ENCODE results near the gene VAMP2. TPM values are rescaled to one million over a fixed set of nuclear protein-coding genes. Genes with fewer than 3 reads are reported as not detected.
"Not testable (repeated sequence)": the region's sequence is repeated elsewhere in the genome, so short reads cannot be mapped to it uniquely, and the experiment has no call there.

Gene VAMP2
- total RNA-seq, 2 experiments from 2014 or later: 75.2 to 79.1 TPM

DNA sequence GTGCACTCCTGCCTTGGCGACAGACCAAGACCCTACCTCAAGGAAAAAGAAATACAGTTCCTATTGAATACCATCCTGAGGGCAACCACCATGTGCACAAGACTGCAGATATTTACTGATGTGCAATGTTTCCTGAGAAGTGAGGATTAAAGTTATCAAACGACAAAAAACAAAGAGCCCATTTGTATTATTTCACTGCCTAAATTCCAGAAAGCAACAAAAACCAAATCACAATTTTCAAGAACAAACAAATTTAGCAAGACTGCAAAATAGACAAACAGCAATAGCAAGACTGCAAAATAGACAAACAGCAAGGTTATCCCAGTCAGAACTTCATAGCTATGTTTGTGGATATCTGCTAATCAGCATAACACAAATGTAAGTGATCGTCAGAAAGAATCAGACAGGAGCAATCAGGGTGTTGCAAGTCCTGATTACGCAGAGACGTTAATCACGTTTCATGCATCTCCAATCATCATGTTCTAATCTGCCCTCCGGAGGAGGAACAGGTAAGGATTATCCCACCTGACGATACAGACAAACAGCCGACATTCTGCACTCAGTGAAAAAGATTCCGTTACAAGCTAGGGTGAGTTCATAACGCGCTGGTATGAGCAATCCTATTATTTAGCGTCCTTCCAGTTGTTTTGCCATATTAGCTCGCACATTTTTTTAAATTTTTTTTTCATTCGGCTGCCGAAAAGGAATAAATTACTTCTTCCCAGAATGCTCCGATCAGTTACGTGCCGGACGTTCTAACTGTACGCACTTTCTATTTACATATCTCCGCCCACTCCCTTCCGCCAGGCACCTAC, 10.5 kb upstream of the VAMP2 start:
- ChIA-PET CTCF (interaction anchor here (0.7 to 2.2 kb wide), 12 partner anchors 9 to 128 kb away, joined by 3 to 10 read pairs (median 5); partner anchors contain the start of gene BORCS6), POLR2A (interaction anchor here (0.6 to 6.4 kb wide), 58 partner anchors 15 to 1138 kb away, joined by 3 to 653 read pairs (median 5); partner anchors contain the start of genes ALOXE3, AURKB, BORCS6 and CNTROB)
- peak overlapping the region; percentile 95 for H3K27ac Mint-ChIP-seq
- DNase-seq: peak; percentile 84
- H3K27me3 Mint-ChIP-seq: no peaks in the 10 kb centered on the region
- peak overlapping the region; percentile 76 for H3K4me3 Mint-ChIP-seq
- no peaks in the 10 kb centered on the region for H3K9me3 Mint-ChIP-seq
- peaks cover 57% of the 10 kb centered on the region for H3K4me1 Mint-ChIP-seq
- peaks cover 3% of the 10 kb centered on the region for H3K36me3 Mint-ChIP-seq (ENCODE audit: low read depth)

DNA sequence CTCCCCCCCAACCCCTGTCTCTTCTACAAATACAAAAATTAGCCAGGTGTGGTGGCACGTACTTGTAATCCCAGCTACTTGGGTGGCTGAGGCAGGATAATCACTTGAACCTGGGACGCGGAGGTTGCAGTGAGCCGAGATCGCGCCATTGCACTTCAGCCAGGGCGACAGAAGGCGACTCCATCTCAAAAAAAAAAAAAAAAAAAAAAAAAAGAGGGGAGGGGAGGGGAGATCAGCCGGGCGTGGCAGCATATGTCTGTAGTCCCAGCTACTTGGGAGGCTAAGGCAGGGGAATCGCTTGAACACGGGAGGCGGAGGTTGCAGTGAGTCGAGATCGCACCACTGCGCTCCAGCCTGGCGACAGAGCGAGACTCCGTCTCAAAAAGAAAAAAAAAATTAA, 7.4 kb upstream of the VAMP2 start:
- peaks cover 37% of the 10 kb centered on the region for H3K4me1 Mint-ChIP-seq
- H3K27me3 Mint-ChIP-seq; DNase-seq; H3K9me3 Mint-ChIP-seq; H3K4me3 Mint-ChIP-seq; H3K27ac Mint-ChIP-seq; H3K36me3 Mint-ChIP-seq (ENCODE audit: low read depth); POLR2A ChIA-PET: not testable (repeated sequence)
- CTCF ChIA-PET: interaction anchor here (0.9 to 1.3 kb wide), 2 partner anchors 12 to 112 kb away, joined by 3 read pairs; no protein-coding TSS in a partner anchor

DNA sequence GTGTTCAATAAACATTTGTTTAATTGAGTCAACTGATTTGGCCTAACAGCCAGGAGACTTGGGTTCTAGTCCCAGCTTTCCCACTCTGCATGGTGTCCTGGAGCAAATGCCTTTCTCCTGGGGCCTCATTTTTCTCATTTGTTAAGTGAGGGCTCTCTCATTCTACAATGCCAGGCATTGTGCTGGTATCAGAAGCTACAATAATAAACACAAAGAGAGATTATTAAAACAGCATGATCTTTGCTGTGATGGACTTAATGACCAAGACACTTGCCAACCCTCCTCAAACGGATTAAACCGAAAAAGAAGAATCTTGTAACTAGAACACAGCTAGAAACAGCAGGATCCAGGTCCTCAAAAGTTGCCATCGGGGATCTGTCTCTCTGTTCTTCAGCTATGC, 4.8 kb upstream of the VAMP2 start:
- H3K27ac Mint-ChIP-seq: no peak overlapping the region
- H3K4me1 Mint-ChIP-seq: peaks cover 34% of the 10 kb centered on the region
- H3K27me3 Mint-ChIP-seq: no peaks in the 10 kb centered on the region
- no peak for DNase-seq
- no peaks in the 10 kb centered on the region for H3K36me3 Mint-ChIP-seq (ENCODE audit: low read depth)
- ChIA-PET POLR2A (interaction anchor here (0.7 to 2.0 kb wide), 5 partner anchors 8 to 45 kb away, joined by 3 to 7 read pairs (median 4); no protein-coding TSS in a partner anchor), CTCF (interaction anchor here (0.5 to 1.5 kb wide), 5 partner anchors 9 to 74 kb away, joined by 3 to 7 read pairs (median 3); partner anchors contain the start of gene BORCS6)
- no peaks in the 10 kb centered on the region for H3K9me3 Mint-ChIP-seq
- H3K4me3 Mint-ChIP-seq: no peak overlapping the region

DNA sequence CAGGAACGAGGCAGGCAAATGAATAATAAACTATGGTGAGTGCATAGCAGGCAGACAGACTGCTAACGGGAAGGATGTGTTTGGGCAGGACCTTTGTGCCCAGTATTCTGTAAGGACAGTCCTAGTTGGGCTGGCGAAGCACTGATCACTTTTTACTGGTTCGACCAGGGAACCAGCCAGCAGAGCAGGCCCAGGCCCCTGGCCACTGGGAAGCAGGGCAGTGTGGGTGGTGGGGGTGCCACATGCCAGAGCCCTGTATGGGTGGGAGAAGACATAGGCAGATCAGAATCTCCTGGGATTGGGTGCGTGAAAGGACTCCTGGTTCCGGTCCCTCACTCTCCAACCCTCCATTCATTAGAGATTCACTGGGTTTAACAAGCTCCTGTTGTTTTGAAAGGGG, 4.0 kb upstream of the VAMP2 start:
- Mint-ChIP-seq H3K36me3 (ENCODE audit: low read depth) (peaks cover 2% of the 10 kb centered on the region), H3K4me3 (no peak overlapping the region), H3K4me1 (peaks cover 32% of the 10 kb centered on the region), H3K27me3 (no peaks in the 10 kb centered on the region), H3K27ac (no peak overlapping the region), H3K9me3 (no peaks in the 10 kb centered on the region)
- ChIA-PET POLR2A (interaction anchor here (2.0 kb wide), 1 partner anchor 10 kb away, joined by 7 read pairs; no protein-coding TSS in a partner anchor), CTCF (no interaction called here)
- no peak for DNase-seq

DNA sequence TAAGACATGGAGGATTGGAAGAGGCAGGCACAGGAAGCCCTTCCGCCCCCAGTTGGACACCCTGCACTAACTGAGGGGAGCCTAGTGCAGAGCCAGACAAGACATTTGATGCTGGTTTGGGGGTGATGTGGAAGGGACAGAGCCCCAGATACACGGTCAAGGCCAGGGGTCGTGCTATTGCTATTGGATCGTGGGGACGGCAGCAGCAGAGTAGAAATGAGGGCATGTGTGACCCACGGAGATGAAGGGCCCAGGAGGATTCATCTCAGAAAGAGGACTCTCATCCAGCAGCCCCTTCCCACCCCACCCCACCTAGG, 2.0 kb upstream of the VAMP2 start:
- ChIA-PET POLR2A (interaction anchor here (0.7 to 16.5 kb wide), 20 partner anchors 10 to 322 kb away, joined by 3 to 653 read pairs (median 6); partner anchors contain the start of genes AURKB, BORCS6, CNTROB and CTC1), CTCF (interaction anchor here (1.3 kb wide), 1 partner anchor 9 kb away, joined by 5 read pairs; no protein-coding TSS in a partner anchor)
- Mint-ChIP-seq H3K4me3 (peak overlapping the region; percentile 76), H3K27ac (peak overlapping the region; percentile 98), H3K27me3 (no peaks in the 10 kb centered on the region), H3K36me3 (ENCODE audit: low read depth) (peaks cover 22% of the 10 kb centered on the region), H3K4me1 (peaks cover 45% of the 10 kb centered on the region), H3K9me3 (no peaks in the 10 kb centered on the region)
- DNase-seq: no peak

DNA sequence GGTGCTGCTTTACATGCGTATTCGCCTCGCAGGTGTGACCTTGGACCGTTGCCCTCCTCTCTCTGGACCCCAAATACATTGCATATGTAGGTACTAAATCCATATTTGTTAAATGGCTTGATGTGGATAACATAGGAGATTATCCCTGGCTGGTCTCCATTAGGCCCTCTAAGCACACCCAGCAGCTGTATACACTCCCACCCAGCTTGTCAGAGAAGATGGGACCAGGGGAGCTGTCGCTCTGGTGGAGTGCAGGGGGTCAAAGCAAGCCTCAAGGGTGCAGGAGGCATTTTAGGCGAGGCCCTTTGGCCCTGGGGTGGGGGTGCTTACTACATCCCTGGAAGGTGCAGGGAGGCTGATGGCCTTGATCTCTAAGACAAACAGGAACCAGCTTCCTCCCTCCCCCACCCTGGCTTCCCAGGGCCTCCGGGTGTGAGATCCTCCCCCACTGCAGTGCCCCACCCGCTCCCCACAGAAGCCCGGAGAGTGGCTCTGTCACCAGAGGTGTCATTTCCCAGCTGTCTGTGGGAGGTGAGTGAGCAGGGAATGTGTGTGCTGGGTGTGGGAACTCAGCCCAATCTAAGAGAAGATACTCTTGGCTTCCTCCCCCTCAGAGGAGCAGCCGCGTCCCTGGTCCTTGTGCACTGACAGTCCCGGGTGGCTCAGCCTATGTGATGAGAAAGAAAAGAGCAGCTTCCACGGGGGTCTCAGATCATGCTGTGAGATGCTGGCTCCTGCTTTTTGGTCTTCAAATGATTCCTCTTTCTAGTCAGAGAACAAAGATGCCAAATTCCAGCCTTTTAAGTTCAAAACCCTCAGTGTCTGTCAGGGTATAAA, 1.4 kb upstream of the VAMP2 start:
- DNase-seq: peak; percentile 85
- CTCF ChIA-PET: interaction anchor here (0.8 to 1.3 kb wide), 6 partner anchors 9 to 70 kb away, joined by 3 to 5 read pairs (median 4); no protein-coding TSS in a partner anchor
- peak overlapping the region; percentile 98 for H3K27ac Mint-ChIP-seq
- peaks cover 26% of the 10 kb centered on the region for H3K36me3 Mint-ChIP-seq (ENCODE audit: low read depth)
- H3K4me1 Mint-ChIP-seq: peaks cover 50% of the 10 kb centered on the region
- POLR2A ChIA-PET: interaction anchor here (0.7 to 16.5 kb wide), 22 partner anchors 10 to 321 kb away, joined by 3 to 653 read pairs (median 6); partner anchors contain the start of genes AURKB, BORCS6, CNTROB and CTC1
- peak overlapping the region; percentile 76 for H3K4me3 Mint-ChIP-seq
- no peaks in the 10 kb centered on the region for H3K9me3 Mint-ChIP-seq
- no peaks in the 10 kb centered on the region for H3K27me3 Mint-ChIP-seq

DNA sequence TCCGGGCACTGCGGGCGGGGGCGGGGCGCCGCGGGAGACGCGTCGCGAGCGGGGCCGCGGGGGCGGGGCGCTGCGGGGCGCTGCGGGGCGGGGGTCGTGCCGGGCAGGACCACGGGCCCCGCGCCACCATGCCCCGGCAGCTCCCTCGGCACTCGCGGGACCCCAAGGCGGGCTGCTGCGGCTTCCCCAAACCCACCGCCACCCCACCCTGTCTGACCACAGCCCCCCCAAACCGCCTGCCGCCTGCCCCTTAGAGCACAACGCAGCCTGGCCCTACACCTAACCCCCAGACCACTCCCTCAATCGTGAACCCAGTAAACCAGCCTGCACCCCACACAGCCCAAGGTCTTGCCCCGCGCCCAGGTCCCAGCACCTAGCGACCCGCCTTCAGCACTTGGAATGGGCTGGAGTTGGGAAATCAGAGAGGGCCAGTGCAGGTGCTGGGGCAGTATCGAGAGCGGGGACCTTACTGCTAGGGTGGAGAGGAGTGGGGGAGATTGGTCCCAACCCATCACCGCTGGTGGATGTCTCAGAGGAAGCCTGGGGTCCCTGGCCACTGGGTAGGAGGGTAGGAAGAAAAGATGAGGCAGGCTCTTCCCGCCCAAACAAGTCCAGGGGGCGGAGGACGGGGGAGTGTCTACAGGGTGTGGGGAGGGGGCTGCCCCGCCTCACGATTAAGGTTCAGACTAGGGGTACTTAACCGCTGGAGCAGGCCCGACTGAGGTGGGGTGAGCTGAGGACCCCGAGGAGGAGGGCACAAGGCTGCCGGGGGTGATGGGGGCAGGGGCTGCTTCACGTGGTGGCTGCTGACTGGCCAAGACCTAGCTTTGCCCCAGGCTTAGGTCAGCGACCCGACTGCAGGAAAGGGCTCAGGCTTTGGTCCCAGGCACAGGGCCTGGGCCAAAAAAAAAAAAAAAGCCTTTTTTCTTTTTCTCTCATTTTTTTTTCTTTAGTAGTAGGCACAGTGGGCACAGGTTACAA, 539 bp upstream of the VAMP2 start:
- H3K9me3 Mint-ChIP-seq: no peaks in the 10 kb centered on the region
- H3K4me3 Mint-ChIP-seq: peak overlapping the region; percentile 76
- H3K4me1 Mint-ChIP-seq: peaks cover 57% of the 10 kb centered on the region
- H3K36me3 Mint-ChIP-seq (ENCODE audit: low read depth): peaks cover 33% of the 10 kb centered on the region
- ChIA-PET POLR2A (interaction anchor here (0.7 to 16.5 kb wide), 24 partner anchors 9 to 321 kb away, joined by 3 to 653 read pairs (median 6); partner anchors contain the start of genes BORCS6, CNTROB, CTC1 and HES7), CTCF (interaction anchor here (0.8 to 1.3 kb wide), 7 partner anchors 10 to 69 kb away, joined by 3 to 5 read pairs (median 3); no protein-coding TSS in a partner anchor)
- peak overlapping the region; percentile 98 for H3K27ac Mint-ChIP-seq
- no peak for DNase-seq
- H3K27me3 Mint-ChIP-seq: no peaks in the 10 kb centered on the region

DNA sequence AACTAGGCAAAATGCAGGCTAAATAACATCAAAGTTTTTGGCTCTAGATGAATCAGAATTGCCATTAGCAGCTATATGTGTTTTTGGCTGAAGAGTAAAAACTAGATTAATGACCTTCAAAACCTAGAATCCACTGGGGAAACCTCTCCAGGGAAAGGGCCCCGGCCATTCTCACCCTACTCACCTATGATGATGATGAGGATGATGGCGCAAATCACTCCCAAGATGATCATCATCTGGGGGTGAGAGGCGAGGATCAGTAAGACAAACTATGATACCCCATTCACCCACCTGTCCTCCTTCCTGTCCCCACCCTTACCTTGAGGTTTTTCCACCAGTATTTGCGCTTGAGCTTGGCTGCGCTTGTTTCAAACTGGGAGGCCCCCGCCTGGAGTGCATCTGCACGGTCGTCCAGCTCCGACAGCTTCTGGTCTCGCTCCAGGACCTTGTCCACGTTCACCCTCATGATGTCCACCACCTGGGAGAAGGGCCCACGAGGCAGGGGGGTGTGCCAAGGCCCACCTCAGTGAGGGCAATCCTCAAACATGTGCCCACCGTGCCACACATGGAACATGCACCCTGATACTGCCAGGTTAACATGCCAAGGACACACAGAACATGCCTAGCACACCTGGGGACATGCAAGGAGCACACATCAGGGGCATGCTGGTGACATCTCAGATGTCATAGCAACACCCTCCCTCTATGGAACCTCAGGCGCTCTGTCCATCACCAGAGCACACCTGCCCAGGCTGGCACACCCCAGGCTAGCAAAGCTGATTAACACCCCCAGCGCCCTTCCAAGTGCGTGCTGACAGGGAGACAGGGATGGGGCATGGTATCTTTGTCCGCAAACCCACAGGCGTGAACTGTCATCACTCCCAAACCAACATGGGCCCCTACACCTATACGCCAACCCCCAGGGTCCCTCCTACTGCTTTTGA, 1.2 kb downstream of the VAMP2 start:
- H3K27me3 Mint-ChIP-seq: no peaks in the 10 kb centered on the region
- peaks cover 34% of the 10 kb centered on the region for H3K36me3 Mint-ChIP-seq (ENCODE audit: low read depth)
- POLR2A ChIA-PET: interaction anchor here (0.6 to 16.5 kb wide), 13 partner anchors 10 to 88 kb away, joined by 3 to 653 read pairs (median 6); partner anchors contain the start of genes CTC1, PFAS and TMEM107
- peak overlapping the region; percentile 91 for H3K27ac Mint-ChIP-seq
- DNase-seq: no peak
- CTCF ChIA-PET: interaction anchor here (1.3 to 7.0 kb wide), 3 partner anchors 9 to 42 kb away, joined by 3 to 44 read pairs (median 3); partner anchors contain the start of genes ALOXE3 and PER1
- H3K4me3 Mint-ChIP-seq: peak overlapping the region; percentile 81
- peaks cover 59% of the 10 kb centered on the region for H3K4me1 Mint-ChIP-seq
- H3K9me3 Mint-ChIP-seq: no peaks in the 10 kb centered on the region

DNA sequence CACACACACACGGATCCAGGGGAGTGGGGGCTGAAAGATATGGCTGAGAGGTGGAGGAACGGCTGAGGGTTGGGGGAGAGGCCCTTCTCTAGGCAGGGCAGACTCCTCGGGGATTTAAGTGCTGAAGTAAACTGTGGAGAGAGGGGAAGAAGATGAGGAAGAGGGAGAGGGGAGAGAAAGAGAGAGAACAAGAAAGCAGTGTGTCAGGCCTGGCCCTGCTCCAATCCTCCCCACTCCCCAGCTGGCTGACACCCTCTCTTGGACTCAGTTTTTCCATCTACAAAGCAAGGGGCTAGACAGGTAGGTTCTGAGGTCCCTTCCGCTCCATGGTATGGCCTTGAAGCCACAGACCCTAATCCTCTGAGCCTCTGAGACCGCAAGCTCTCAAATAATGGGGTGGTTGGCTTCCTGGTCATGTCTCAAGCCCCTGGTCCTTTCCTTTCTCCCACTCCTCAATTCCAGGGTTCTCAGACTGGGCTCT, 2.0 kb downstream of the VAMP2 start:
- H3K27ac Mint-ChIP-seq: peak overlapping the region; percentile 91
- DNase-seq: no peak
- H3K36me3 Mint-ChIP-seq (ENCODE audit: low read depth): peaks cover 34% of the 10 kb centered on the region
- H3K4me3 Mint-ChIP-seq: peak overlapping the region; percentile 81
- ChIA-PET CTCF (interaction anchor here (1.5 to 7.0 kb wide), 2 partner anchors 9 to 41 kb away, joined by 3 to 44 read pairs; partner anchors contain the start of genes ALOXE3 and PER1), POLR2A (interaction anchor here (0.7 to 16.5 kb wide), 10 partner anchors 9 to 89 kb away, joined by 3 to 653 read pairs (median 6); partner anchors contain the start of genes PFAS and TMEM107)
- H3K27me3 Mint-ChIP-seq: no peaks in the 10 kb centered on the region
- H3K4me1 Mint-ChIP-seq: peaks cover 59% of the 10 kb centered on the region
- H3K9me3 Mint-ChIP-seq: no peaks in the 10 kb centered on the region

DNA sequence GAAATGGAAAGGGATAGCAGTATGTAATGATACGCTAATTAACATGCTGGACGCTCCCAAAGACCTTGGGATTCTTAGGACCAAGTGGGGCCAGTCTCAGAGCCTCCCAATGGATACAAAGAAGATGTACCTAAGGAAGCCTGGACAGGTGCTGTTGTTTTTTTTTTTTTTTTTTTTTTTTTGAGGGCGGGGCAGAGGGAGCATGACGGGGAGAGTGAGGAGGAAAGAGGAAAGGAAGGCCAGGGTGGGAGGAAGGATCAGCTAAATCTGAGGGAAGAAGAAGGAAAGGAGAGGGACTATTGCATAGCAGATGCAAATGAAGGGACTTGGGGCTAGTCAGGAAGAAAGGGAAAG, 2.5 kb downstream of the VAMP2 start:
- Mint-ChIP-seq H3K27me3 (no peaks in the 10 kb centered on the region), H3K4me1 (peaks cover 59% of the 10 kb centered on the region), H3K4me3 (peak overlapping the region; percentile 81), H3K27ac (peak overlapping the region; percentile 91), H3K36me3 (ENCODE audit: low read depth) (peaks cover 34% of the 10 kb centered on the region), H3K9me3 (no peaks in the 10 kb centered on the region)
- POLR2A ChIA-PET: interaction anchor here (1.0 to 16.5 kb wide), 4 partner anchors 14 to 21 kb away, joined by 3 to 653 read pairs (median 8); partner anchors contain the start of gene TMEM107
- CTCF ChIA-PET: interaction anchor here (1.5 to 7.0 kb wide), 3 partner anchors 8 to 41 kb away, joined by 3 to 44 read pairs (median 23); partner anchors contain the start of genes ALOXE3 and PER1
- no peak for DNase-seq

Data from activated CD4-positive, alpha-beta memory T cell treated with anti-CD3 and anti-CD28 coated beads, Interleukin-2, amount 10 ng/mL, durations not matched to agents 7 days and 5 days (primary cell).